SK-N-SH treated with all-trans-retinoic acid at 6 μM for 48 hours (cell line): ENCODE measurements around the gene CHCHD5.

Experiments used
- OSR1 ChIP-seq: fragments of 250-450 bp; sonication (Bioruptor Pico); IDR thresholded peaks from 2 replicates; pipeline ENCODE4 v1.8.0; 2022; ENCODE audit warnings: moderate library complexity, mild to moderate bottlenecking, inconsistent platforms
- RARB ChIP-seq: fragments of 250-450 bp; sonication (Bioruptor Pico); IDR thresholded peaks from 2 replicates; pipeline ENCODE4 v1.8.0; 2021; ENCODE audit warnings: mild to moderate bottlenecking, moderate library complexity
- TCF4 ChIP-seq: fragments of 250-450 bp; sonication (Bioruptor Pico); IDR thresholded peaks from 2 replicates; pipeline ENCODE4 v1.8.0; 2021; ENCODE audit warnings: mild to moderate bottlenecking, moderate library complexity, borderline replicate concordance
- ZC3H10 ChIP-seq: fragments of 250-450 bp; sonication (Bioruptor Pico); IDR thresholded peaks from 2 replicates; pipeline ENCODE4 v1.5.1; 2021; ENCODE audit warnings: mild to moderate bottlenecking, moderate library complexity
- ZFP3 ChIP-seq: fragments of 250-450 bp; sonication (Bioruptor Pico); IDR thresholded peaks from 2 replicates; pipeline ENCODE4 v1.5.0; 2020; ENCODE audit warnings: mild to moderate bottlenecking, moderate library complexity
- ZFP30 ChIP-seq: fragments of 450-650 bp; formaldehyde crosslinking; IDR thresholded peaks from 2 replicates; pipeline ENCODE4 v1.5.0; 2022; ENCODE audit warnings: mild to moderate bottlenecking, moderate library complexity
- ZNF8 ChIP-seq: fragments of 450-650 bp; formaldehyde crosslinking; IDR thresholded peaks from 2 replicates; pipeline ENCODE4 v1.5.0; 2020; ENCODE audit warnings: mild to moderate bottlenecking, moderate library complexity
- TF ChIP-seq, protein P1 (sequence below): fragments of 250-450 bp; sonication (Bioruptor Pico); IDR thresholded peaks from 2 replicates; pipeline ENCODE4 v1.8.0; 2020; ENCODE audit warnings: mild to moderate bottlenecking, moderate library complexity, borderline replicate concordance
- TF ChIP-seq, protein P2 (sequence below): fragments of 250-450 bp; sonication (Bioruptor Pico); IDR thresholded peaks from 2 replicates; pipeline ENCODE4 v1.5.1; 2020; ENCODE audit warnings: low read depth, mild to moderate bottlenecking, moderate library complexity

- no peak for TF ChIP-seq ZNF8
- no peak for TF ChIP-seq OSR1 (CRISPR knock-in tag)
- TF ChIP-seq ZC3H10 (CRISPR knock-in tag): no peak
- TF ChIP-seq, protein P1, sequence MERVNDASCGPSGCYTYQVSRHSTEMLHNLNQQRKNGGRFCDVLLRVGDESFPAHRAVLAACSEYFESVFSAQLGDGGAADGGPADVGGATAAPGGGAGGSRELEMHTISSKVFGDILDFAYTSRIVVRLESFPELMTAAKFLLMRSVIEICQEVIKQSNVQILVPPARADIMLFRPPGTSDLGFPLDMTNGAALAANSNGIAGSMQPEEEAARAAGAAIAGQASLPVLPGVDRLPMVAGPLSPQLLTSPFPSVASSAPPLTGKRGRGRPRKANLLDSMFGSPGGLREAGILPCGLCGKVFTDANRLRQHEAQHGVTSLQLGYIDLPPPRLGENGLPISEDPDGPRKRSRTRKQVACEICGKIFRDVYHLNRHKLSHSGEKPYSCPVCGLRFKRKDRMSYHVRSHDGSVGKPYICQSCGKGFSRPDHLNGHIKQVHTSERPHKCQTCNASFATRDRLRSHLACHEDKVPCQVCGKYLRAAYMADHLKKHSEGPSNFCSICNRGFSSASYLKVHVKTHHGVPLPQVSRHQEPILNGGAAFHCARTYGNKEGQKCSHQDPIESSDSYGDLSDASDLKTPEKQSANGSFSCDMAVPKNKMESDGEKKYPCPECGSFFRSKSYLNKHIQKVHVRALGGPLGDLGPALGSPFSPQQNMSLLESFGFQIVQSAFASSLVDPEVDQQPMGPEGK: no peak
- TF ChIP-seq, protein P2, sequence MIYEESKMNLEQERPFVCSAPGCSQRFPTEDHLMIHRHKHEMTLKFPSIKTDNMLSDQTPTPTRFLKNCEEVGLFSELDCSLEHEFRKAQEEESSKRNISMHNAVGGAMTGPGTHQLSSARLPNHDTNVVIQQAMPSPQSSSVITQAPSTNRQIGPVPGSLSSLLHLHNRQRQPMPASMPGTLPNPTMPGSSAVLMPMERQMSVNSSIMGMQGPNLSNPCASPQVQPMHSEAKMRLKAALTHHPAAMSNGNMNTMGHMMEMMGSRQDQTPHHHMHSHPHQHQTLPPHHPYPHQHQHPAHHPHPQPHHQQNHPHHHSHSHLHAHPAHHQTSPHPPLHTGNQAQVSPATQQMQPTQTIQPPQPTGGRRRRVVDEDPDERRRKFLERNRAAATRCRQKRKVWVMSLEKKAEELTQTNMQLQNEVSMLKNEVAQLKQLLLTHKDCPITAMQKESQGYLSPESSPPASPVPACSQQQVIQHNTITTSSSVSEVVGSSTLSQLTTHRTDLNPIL: no peak
- no peak for TF ChIP-seq ZFP3 (CRISPR knock-in tag)
- TF ChIP-seq TCF4: no peak
- TF ChIP-seq RARB (CRISPR knock-in tag): no peak
- no peak for TF ChIP-seq ZFP30 (CRISPR knock-in tag)
Observed at GRCh38 chr2:112602917-112603316, 18.5 kb downstream of the CHCHD5 start.
